Transverse colon (tissue), 4 donors: Measurements from ENCODE around the gene TTC17. TPM values are rescaled to one million over a fixed set of nuclear protein-coding genes. Genes with fewer than 3 reads are reported as not detected.
"Not testable (repeated sequence)": the region's sequence is repeated elsewhere in the genome, so short reads cannot be mapped to it uniquely, and the experiment has no call there.

ENCODE experiments used
- DNase-seq: peaks from one replicate; pipeline ENCODE4 v3.0.0-alpha.2; 2019
- H3K27ac ChIP-seq, 4 donors: fragments of 200-600 bp; sonication (generic); 2 replicates each; pipeline ENCODE4 v1.5.1; 2016 to 2018; ENCODE audit warnings: inconsistent platforms in 4 of 4
- H3K27me3 ChIP-seq: fragments of 200-600 bp; sonication (generic); 2 replicates; pipeline ENCODE4 v1.5.1; 2017; ENCODE audit warnings: inconsistent platforms
- H3K36me3 ChIP-seq, 4 donors: fragments of 200-600 bp; sonication (generic); 2 replicates each; pipeline ENCODE4 v1.5.1; 2017 to 2019; ENCODE audit warnings: inconsistent platforms in 4 of 4
- H3K4me1 ChIP-seq, 4 donors: fragments of 200-600 bp; sonication (generic); 2 replicates each; pipeline ENCODE4 v1.5.1; 2017 to 2020; ENCODE audit warnings: inconsistent platforms in 4 of 4
- H3K4me3 ChIP-seq, 4 donors: fragments of 200-600 bp; sonication (generic); 1 replicate in 1 of 4; 2 replicates in 3 of 4; pipeline versions ENCODE4 v1.5.1 to v1.6.1; 2017 to 2019; ENCODE audit warnings: inconsistent platforms in 4 of 4
- H3K9me3 ChIP-seq, 2 donors: fragments of 200-600 bp; sonication (generic); 2 replicates each; pipeline ENCODE4 v1.5.1; 2017 to 2019; ENCODE audit warnings: inconsistent platforms in 2 of 2
- EP300 ChIP-seq: sonication (generic); formaldehyde crosslinking; IDR thresholded peaks from one replicate; pipeline ENCODE4 v1.6.1; 2017; ENCODE audit warnings: antibody characterized with exemption, low read depth
- POLR2A ChIP-seq: fragments of 450-650 bp; IDR thresholded peaks from one replicate; pipeline ENCODE4 v1.6.1; 2016; ENCODE audit warnings: antibody characterized with exemption, mild to moderate bottlenecking, moderate library complexity
- POLR2AphosphoS5 ChIP-seq, 3 donors: sonication (generic); formaldehyde crosslinking; IDR thresholded peaks; one replicate each; pipeline ENCODE4 v1.6.1; 2016; ENCODE audit warnings: antibody characterized with exemption in 3 of 3
- WGBS, 2 donors: methylation state at CpG; one replicate each; pipeline ENCODE4 v1.1.5; 2018; ENCODE audit warnings: low coverage in 1 of 2; 5-methylcytosine and 5-hydroxymethylcytosine counted together
- in situ Hi-C, 4 donors: fragments of 200-750 bp; cut with MboI; loops; one replicate each; pipeline versions ENCODE4 v1.15.0 to v1.15.1; 2017; ENCODE audit warnings: low sequenced_read_pairs in 3 of 4, low pct_ligation_motif_present in 1 of 4, low pct_unique_long_range_greater_than_20kb in 1 of 4
- intact Hi-C: fragments of 100-400 bp; cut with DNase I; formaldehyde crosslinking; loops from one replicate; pipeline ENCODE4 v1.15.1; 2023; ENCODE audit warnings: low total_unique reads
- total RNA-seq, 4 donors: library from RNA; depleted of rRNA; stranded (reverse); fragments of >200 nt; gene quantifications; one replicate each; pipeline ENCODE4 v1.1.0, GENCODE V29; 2016
- TF ChIP-seq, protein P1 (sequence below), 5 experiments: fragments of 200-600 bp in 3 of 5; fragments of 450-650 bp in 2 of 5; sonication (generic) in 3 of 5; IDR thresholded peaks; 1 replicate in 2 of 5; 2 replicates in 3 of 5; pipeline ENCODE4 v1.5.1; 2016 to 2017; ENCODE audit warnings: antibody characterized with exemption in 5 of 5, inconsistent platforms in 3 of 5, mild to moderate bottlenecking in 2 of 5, moderate library complexity in 1 of 5

TTC17 gene
- total RNA-seq, 4 donors from 2014 or later, result 78.2 to 428 (median 131) TPM

DNA sequence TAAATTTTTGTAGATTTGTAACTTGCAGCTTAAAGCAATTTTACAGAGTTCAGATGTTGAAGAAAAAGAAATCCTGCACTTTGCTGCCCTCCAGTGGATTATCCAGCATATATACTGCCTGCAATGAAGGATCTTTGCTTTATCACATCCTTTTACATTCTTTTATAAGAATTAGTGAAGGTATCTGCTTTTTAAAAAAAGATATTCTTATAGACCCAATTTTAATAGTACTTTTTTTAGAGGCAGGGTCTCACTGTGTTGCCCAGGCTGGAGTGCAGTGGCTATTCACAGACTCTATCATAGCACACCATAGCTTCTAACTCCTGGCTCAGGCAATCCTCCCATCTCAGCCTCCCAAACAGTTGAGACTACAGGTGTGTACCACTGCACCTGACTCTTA is 60.7 kb downstream of the TTC17 start:
- Histone ChIP-seq H3K27ac (no peak overlapping the region), H3K4me1 (peaks cover 0 to 9% (median 0%) of the 10 kb centered on the region in 4 donors), H3K9me3 (no peaks in the 10 kb centered on the region), H3K4me3 (no peak overlapping the region), H3K27me3 (no peaks in the 10 kb centered on the region), H3K36me3 (peaks cover 0 to 18% (median 7%) of the 10 kb centered on the region in 4 donors)
- in situ Hi-C loops, result loop anchor here in 2 of 4 donors (25.0 kb wide), 1 partner anchor 107 kb away; the partner anchor contains the start of gene API5 (in 2 of the 2)
- intact Hi-C loops, result no loop called here
- peak; percentile 21 for DNase-seq
- TF ChIP-seq POLR2AphosphoS5 (IDR thresholded peaks at IDR 0.05) (no peak), POLR2A (no peak), EP300 (no peak)
- TF ChIP-seq, protein P1, sequence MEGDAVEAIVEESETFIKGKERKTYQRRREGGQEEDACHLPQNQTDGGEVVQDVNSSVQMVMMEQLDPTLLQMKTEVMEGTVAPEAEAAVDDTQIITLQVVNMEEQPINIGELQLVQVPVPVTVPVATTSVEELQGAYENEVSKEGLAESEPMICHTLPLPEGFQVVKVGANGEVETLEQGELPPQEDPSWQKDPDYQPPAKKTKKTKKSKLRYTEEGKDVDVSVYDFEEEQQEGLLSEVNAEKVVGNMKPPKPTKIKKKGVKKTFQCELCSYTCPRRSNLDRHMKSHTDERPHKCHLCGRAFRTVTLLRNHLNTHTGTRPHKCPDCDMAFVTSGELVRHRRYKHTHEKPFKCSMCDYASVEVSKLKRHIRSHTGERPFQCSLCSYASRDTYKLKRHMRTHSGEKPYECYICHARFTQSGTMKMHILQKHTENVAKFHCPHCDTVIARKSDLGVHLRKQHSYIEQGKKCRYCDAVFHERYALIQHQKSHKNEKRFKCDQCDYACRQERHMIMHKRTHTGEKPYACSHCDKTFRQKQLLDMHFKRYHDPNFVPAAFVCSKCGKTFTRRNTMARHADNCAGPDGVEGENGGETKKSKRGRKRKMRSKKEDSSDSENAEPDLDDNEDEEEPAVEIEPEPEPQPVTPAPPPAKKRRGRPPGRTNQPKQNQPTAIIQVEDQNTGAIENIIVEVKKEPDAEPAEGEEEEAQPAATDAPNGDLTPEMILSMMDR (IDR thresholded peaks at IDR 0.05), result peak; percentile 47 to 63 (median 60)

DNA sequence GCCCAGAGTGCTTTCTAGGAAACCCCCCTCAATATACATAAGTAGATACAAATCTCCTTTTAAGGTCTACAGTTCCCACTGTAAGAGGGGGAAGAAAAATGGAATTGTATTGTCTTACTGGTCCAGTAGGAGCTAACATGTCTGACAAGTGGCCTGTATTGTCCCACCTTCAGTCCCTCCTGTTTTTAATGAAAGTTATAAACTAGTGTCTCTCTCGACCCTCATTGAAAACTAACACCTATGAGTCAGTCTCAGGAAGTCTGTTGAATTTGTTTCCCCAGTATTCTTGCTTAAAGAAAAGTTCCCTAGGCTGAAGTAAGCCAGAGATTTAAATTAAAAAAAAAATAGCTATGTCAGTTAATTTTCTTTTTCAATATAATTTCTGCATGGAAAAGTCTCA is 69.3 kb downstream of the TTC17 start:
- WGBS, 2 donors, result 69 to 100% methylated on average over 1 of the region's 1 CpG
- no peak for DNase-seq
- no peak for TF ChIP-seq POLR2AphosphoS5 (IDR thresholded peaks at IDR 0.05)
- TF ChIP-seq POLR2A, result no peak
- TF ChIP-seq, protein P1 (IDR thresholded peaks at IDR 0.05), result no peak
- no peak for TF ChIP-seq EP300
- intact Hi-C loops, result no loop called here
- no peaks in the 10 kb centered on the region for H3K4me1 ChIP-seq
- H3K36me3 ChIP-seq, result peaks cover 0 to 17% (median 2%) of the 10 kb centered on the region in 4 donors
- no peak overlapping the region for H3K27ac ChIP-seq
- in situ Hi-C loops, result no loop called here
- no peak overlapping the region for H3K4me3 ChIP-seq
- H3K27me3 ChIP-seq, result no peaks in the 10 kb centered on the region
- H3K9me3 ChIP-seq, result no peaks in the 10 kb centered on the region

DNA sequence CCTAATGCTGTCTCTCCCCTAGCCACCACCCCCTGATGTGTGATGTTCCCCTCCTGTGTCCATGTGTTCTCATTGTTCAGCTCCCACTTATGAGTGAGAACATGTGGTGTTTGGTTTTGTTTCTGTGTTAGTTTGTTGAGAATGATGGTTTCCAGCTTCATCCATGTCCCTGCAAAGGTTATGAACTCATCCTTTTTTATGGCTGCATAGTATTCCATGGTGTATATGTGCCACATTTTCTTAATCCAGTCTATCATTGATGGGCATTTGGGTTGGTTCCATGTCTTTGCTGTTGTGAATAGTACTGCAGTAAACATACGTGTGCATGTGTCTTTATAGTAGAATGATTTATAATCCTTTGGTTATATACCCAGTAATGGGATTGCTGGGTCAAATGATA is 72.2 kb downstream of the TTC17 start:
- H3K27ac ChIP-seq, H3K4me3 ChIP-seq, H3K27me3 ChIP-seq, H3K9me3 ChIP-seq, DNase-seq, H3K4me1 ChIP-seq: not testable (repeated sequence)
- intact Hi-C loops (loop anchor here (5.0 kb wide), 1 partner anchor 724 kb away; no protein-coding TSS in a partner anchor), in situ Hi-C loops (loop anchor here in 1 of 4 donors (10.0 kb wide), 1 partner anchor 64 kb away; no protein-coding TSS in a partner anchor)
- WGBS, 2 donors, result 97 to 100% methylated on average over 1 of the region's 1 CpG
- H3K36me3 ChIP-seq, result peaks cover 0 to 21% (median 2%) of the 10 kb centered on the region in 4 donors

DNA sequence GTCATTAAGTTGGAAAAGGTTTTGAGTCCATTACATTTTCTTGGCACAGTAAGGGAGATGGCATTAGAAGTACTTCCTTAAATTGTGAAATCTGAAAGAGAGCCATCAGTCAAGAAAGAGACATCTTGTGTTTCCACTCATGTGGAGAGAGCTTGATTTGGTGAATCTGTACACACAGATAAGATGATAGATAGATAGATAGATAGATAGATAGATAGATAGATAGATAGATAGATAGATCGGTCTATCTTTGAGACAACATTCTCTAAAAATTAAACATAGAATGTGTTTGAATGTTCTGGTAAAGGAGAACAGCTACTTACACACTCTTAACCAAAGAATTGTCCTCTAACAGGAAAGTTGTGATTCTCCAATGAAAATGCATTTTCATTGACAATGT is 76.2 kb downstream of the TTC17 start:
- Histone ChIP-seq H3K4me3 (no peak overlapping the region), H3K27ac (no peak overlapping the region), H3K4me1 (no peaks in the 10 kb centered on the region), H3K9me3 (no peaks in the 10 kb centered on the region), H3K27me3 (no peaks in the 10 kb centered on the region), H3K36me3 (peaks cover 0 to 36% (median 9%) of the 10 kb centered on the region in 4 donors)
- TF ChIP-seq, protein P1 (IDR thresholded peaks at IDR 0.05), result no peak
- TF ChIP-seq POLR2A (no peak), EP300 (no peak), POLR2AphosphoS5 (IDR thresholded peaks at IDR 0.05) (no peak)
- 98 to 100% methylated on average over 1 of the region's 1 CpG for WGBS, 2 donors
- in situ Hi-C loops (loop anchor here in 1 of 4 donors (10.0 kb wide), 1 partner anchor 60 kb away; no protein-coding TSS in a partner anchor), intact Hi-C loops (loop anchor here (5.0 kb wide), 1 partner anchor 728 kb away; no protein-coding TSS in a partner anchor)
- DNase-seq, result no peak

- no peak overlapping the region for H3K27ac ChIP-seq
- intact Hi-C loops (no loop called here), in situ Hi-C loops (no loop called here)
- TF ChIP-seq POLR2A (no peak), POLR2AphosphoS5 (IDR thresholded peaks at IDR 0.05) (no peak), EP300 (no peak)
- TF ChIP-seq, protein P1 (IDR thresholded peaks at IDR 0.05), result no peak
- H3K4me3 ChIP-seq, result no peak overlapping the region
- 53 to 67% methylated on average over 2 of the region's 2 CpGs for WGBS, 2 donors
- no peaks in the 10 kb centered on the region for H3K9me3 ChIP-seq
- H3K4me1 ChIP-seq, result no peaks in the 10 kb centered on the region
- peaks cover 0 to 55% (median 15%) of the 10 kb centered on the region in 4 donors for H3K36me3 ChIP-seq
- no peak for DNase-seq
- no peaks in the 10 kb centered on the region for H3K27me3 ChIP-seq
Observed at GRCh38 chr11:43440486-43440885, 81.8 kb downstream of the TTC17 start.
